HEK293T (cell line): ENCODE data around the gene HDLBP.
"Not testable (repeated sequence)": the region's sequence is repeated elsewhere in the genome, so short reads cannot be mapped to it uniquely, and the experiment has no call there.

Experiments used
- CTCF ChIA-PET: fragments of 350-600 bp; formaldehyde crosslinking; extraction: SDS; loops from one replicate; lab custom pipeline; 2021; ENCODE audit warnings: antibody characterized with exemption, inconsistent platforms; lab: Yijun Ruan, JAX
- POLR2A ChIA-PET: fragments of 350-600 bp; formaldehyde crosslinking; extraction: SDS; loops from one replicate; lab custom pipeline; 2020; ENCODE audit warnings: antibody characterized with exemption, inconsistent platforms; lab: Yijun Ruan, JAX
- DNase-seq: peaks from one replicate; pipeline ENCODE4 v3.0.0; 2012; ENCODE audit warnings: mixed read lengths; ENCODE audit errors: extremely low spot score
- ARNT ChIP-seq: fragments of 450-650 bp; IDR thresholded peaks from 2 replicates; pipeline ENCODE4 v1.6.1; 2017; ENCODE audit warnings: mild to moderate bottlenecking
- BHLHE40 ChIP-seq: fragments of 450-650 bp; IDR thresholded peaks from 2 replicates; pipeline ENCODE4 v1.6.1; 2016; ENCODE audit warnings: mild to moderate bottlenecking, moderate library complexity, borderline replicate concordance
- CTBP1 ChIP-seq: fragments of 450-650 bp; IDR thresholded peaks from 2 replicates; pipeline ENCODE4 v1.6.1; 2016; ENCODE audit warnings: borderline replicate concordance
- ELF4 ChIP-seq: fragments of 450-650 bp; IDR thresholded peaks from 2 replicates; pipeline ENCODE4 v1.6.1; 2017; ENCODE audit warnings: antibody characterized with exemption
- FOXA1 ChIP-seq: fragments of 450-650 bp; IDR thresholded peaks from 2 replicates; pipeline ENCODE4 v1.6.1; 2016; ENCODE audit warnings: mild to moderate bottlenecking
- FOXK2 ChIP-seq: fragments of 450-650 bp; IDR thresholded peaks from 2 replicates; pipeline ENCODE4 v1.6.1; 2016; ENCODE audit warnings: mild to moderate bottlenecking
- FOXM1 ChIP-seq: fragments of 450-650 bp; IDR thresholded peaks from 2 replicates; pipeline ENCODE4 v1.6.1; 2017; ENCODE audit warnings: mild to moderate bottlenecking, borderline replicate concordance
- HDGF ChIP-seq: fragments of 450-650 bp; IDR thresholded peaks from 2 replicates; pipeline ENCODE4 v1.6.1; 2017; ENCODE audit warnings: antibody characterized with exemption, borderline replicate concordance
- L3MBTL2 ChIP-seq: fragments of 450-650 bp; conservative IDR thresholded peaks from 2 replicates; pipeline ENCODE4 v1.6.1; 2016; ENCODE audit warnings: mild to moderate bottlenecking
- LEF1 ChIP-seq: fragments of 450-650 bp; IDR thresholded peaks from 2 replicates; pipeline ENCODE4 v1.6.1; 2017; ENCODE audit warnings: mild to moderate bottlenecking, borderline replicate concordance
- NFRKB ChIP-seq: fragments of 450-650 bp; IDR thresholded peaks from 2 replicates; pipeline ENCODE4 v1.6.1; 2016; ENCODE audit warnings: mild to moderate bottlenecking, moderate library complexity
- SP1 ChIP-seq: fragments of 450-650 bp; IDR thresholded peaks from 2 replicates; pipeline ENCODE4 v1.6.1; 2017
- SUZ12 ChIP-seq: fragments of 450-650 bp; IDR thresholded peaks from 2 replicates; pipeline ENCODE4 v1.6.1; 2016; ENCODE audit warnings: mild to moderate bottlenecking
- TARDBP ChIP-seq: fragments of 450-650 bp; IDR thresholded peaks from 2 replicates; pipeline ENCODE4 v1.6.1; 2016
- ZNF384 ChIP-seq: fragments of 450-650 bp; IDR thresholded peaks from 2 replicates; pipeline ENCODE4 v1.6.1; 2016
- TF ChIP-seq, protein P1 (sequence below): fragments of 450-650 bp; IDR thresholded peaks from 2 replicates; pipeline ENCODE4 v1.6.1; 2016

The HDLBP gene

DNA sequence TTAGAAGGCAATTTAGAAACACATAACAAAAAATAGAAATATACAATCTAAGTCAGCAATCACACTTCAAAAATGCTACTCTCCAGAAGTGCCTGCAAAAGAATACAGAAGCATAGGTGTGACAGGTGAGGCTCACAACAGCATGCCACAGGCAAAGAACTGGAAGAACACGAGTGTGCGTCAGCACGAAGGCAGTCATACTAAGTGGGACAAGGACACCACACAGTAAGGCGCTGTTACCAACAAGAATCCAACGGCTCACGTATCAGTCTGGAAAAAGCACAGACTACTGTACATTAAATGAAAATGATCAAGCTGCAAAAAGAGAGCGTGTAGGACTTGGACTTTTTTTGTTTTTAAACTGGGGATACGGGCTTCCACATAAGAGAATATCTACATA, 18.7 kb downstream of the HDLBP start:
- no peak for DNase-seq
- POLR2A ChIA-PET = no interaction called here
- TF ChIP-seq FOXK2 (no peak), LEF1 (no peak), NFRKB (no peak), L3MBTL2 (no peak), CTBP1 (no peak), ARNT (no peak), FOXA1 (no peak), TARDBP (no peak)
- CTCF ChIA-PET = no interaction called here

DNA sequence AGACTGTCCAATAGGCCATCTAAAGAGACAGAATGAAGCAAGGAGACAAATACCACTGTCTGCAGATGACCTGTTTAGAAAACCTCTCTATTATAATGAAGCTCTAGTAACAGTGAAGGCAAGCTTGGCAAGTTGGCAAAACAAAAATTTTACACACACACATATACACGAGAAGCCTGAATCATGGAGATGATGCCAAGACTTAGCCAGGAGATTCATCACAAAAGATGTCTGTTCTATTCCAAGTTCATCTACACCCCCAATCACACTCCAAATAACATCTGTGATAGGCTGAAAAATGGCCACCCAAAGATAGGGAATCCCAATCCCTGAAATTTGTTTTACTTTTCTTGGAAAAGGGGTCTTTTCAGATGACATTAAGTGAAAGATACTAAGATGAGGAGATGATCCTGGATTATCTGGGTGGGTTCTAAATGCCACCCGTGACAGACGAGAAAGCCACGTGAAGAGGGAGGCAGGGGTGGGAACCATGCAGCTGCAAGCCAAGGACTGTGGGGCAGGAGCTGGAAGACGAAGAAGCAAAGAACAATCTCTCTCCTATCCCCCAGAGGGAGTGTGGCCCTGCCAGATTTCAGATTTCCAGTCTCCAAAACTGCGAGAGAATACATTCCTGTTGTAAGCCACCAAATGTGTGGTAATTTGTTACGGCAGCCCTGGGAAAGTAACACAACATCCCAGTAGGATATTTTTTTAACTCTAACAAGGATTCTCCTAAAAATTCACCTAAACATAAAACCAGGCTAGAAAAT, 20.0 kb downstream of the HDLBP start:
- no peak for DNase-seq
- ChIA-PET POLR2A (no interaction called here), CTCF (no interaction called here)
- no peak for TF ChIP-seq ZNF384
- TF ChIP-seq TARDBP = no peak
- no peak for TF ChIP-seq FOXK2
- TF ChIP-seq ELF4 = no peak
- TF ChIP-seq SP1 = no peak
- no peak for TF ChIP-seq FOXM1
- TF ChIP-seq NFRKB = no peak
- TF ChIP-seq HDGF = no peak
- TF ChIP-seq SUZ12 = no peak
- TF ChIP-seq CTBP1 = no peak
- no peak for TF ChIP-seq BHLHE40
- TF ChIP-seq, protein P1, sequence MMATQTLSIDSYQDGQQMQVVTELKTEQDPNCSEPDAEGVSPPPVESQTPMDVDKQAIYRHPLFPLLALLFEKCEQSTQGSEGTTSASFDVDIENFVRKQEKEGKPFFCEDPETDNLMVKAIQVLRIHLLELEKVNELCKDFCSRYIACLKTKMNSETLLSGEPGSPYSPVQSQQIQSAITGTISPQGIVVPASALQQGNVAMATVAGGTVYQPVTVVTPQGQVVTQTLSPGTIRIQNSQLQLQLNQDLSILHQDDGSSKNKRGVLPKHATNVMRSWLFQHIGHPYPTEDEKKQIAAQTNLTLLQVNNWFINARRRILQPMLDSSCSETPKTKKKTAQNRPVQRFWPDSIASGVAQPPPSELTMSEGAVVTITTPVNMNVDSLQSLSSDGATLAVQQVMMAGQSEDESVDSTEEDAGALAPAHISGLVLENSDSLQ = no peak
- TF ChIP-seq L3MBTL2 = no peak
- TF ChIP-seq LEF1 = no peak
- TF ChIP-seq FOXA1 = no peak
- TF ChIP-seq ARNT = no peak

DNA sequence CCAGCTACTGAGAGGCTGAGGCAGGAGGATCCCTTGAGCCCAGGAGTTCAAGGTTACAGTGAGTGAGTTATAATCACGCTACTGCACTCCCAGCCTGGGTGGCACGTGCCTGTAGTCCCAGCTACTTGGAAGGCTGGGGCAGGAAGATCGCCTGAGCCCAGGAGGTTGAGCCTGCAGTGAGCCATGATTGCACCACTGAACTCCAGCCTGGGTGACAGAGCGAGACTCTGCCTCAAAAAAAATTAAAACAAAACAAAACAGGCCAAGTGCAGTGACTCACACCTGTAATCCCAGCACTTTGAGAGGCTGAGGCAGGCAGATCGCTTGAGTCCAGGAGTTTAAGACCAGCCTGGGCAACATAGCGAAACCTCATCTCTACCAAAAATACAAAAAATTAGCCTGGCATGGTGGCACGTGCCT, 22.1 kb downstream of the HDLBP start:
- CTCF ChIA-PET, DNase-seq: not testable (repeated sequence)
- POLR2A ChIA-PET = interaction anchor here (1.5 kb wide), 1 partner anchor 21 kb away, joined by 7 read pairs; no protein-coding TSS in a partner anchor

DNA sequence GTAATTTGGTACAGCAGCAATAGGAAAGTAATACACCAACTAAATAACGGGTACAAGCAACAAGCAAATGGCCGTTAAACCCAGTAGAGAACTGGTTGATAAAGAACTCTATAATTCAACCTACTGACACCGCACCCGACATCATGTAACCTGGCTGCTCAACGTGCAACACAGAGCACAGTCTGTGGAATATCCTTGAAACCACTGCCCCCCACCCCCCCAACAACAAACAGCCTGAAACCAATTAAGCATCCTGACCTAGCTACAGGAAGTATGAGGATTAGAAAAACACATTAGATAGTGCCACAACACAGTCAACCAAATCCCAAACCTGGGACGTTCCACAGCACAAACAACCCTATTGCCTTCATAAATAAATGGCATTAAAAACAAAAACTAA, 23.5 kb downstream of the HDLBP start:
- no peak for DNase-seq
- ChIA-PET CTCF (no interaction called here), POLR2A (interaction anchor here (1.2 kb wide), 1 partner anchor 23 kb away, joined by 6 read pairs; the partner anchor contains the start of genes HDLBP and SEPTIN2)

DNA sequence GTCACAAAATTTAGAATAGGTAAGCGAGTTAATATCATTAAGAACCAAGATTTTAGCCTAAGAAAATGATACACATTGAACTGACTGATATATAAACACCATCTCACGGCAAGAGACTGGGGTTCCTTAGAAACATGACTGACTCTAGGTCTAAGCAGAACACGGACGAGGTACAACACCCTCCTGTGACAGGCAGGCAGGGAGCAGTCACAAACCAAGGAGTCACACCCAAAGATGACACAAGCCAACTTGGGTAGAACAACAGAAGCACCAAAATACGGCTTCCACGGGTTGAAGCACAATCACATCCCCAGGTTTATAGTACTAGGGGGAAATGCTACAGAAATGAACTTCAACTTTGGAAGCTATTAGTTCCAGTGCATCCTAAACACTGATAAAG, 24.3 kb downstream of the HDLBP start:
- no peak for DNase-seq
- TF ChIP-seq SUZ12 (no peak), BHLHE40 (no peak), NFRKB (no peak), ZNF384 (no peak), FOXK2 (no peak), FOXA1 (no peak), HDGF (no peak), ELF4 (no peak), CTBP1 (no peak), LEF1 (no peak), SP1 (no peak), FOXM1 (no peak), TARDBP (no peak), ARNT (no peak), L3MBTL2 (no peak)
- TF ChIP-seq, protein P1 = no peak
- POLR2A ChIA-PET = no interaction called here
- CTCF ChIA-PET = no interaction called here

More for the DNA sequence above, 23.5 kb downstream of the HDLBP start:
- TF ChIP-seq SP1 (no peak), FOXA1 (no peak), SUZ12 (no peak), ARNT (no peak), BHLHE40 (no peak), CTBP1 (no peak), FOXK2 (no peak), TARDBP (no peak), FOXM1 (no peak), ELF4 (no peak), ZNF384 (no peak), L3MBTL2 (no peak)
- TF ChIP-seq, protein P1 = no peak

DNA sequence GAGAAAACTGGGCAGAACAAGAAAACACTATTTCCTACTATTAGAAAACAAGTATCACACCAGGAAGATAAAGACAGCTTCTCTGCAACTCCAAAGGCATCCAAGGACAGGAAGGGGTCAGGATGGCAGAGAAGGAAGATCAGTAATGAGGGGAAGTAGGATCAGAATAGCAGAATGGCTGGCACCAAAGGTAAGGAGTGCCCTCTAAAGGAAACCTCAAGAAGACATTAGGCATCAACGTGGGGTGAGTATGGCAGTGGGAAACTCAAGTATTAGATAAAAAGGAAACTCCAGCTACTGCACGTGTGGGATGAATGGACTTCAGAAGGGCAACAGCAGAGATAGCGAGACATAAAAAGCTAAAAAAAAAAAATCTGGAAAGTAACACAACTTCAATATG, 25.9 kb downstream of the HDLBP start:
- TF ChIP-seq CTBP1 (no peak), FOXK2 (no peak), SUZ12 (no peak)
- ChIA-PET POLR2A (no interaction called here), CTCF (no interaction called here)
- no peak for DNase-seq
